Panc1 (cell line): ENCODE data around the gene CCL2.

Experiments used
- CTCF ChIP-seq: fragments of 450-650 bp; IDR thresholded peaks from 2 replicates; pipeline ENCODE4 v1.5.1; 2017; ENCODE audit warnings: mild to moderate bottlenecking
- POLR2AphosphoS5 ChIP-seq: IDR thresholded peaks from 2 replicates; pipeline ENCODE4 v1.6.1; 2012; ENCODE audit warnings: mild to moderate bottlenecking, low read depth, low read length, moderate library complexity

GRCh38 chr17:34246881-34247280 lies 8.2 kb upstream of the CCL2 start:
- TF ChIP-seq POLR2AphosphoS5 (no peak), CTCF (no peak)
